SK-N-SH treated with all-trans-retinoic acid at 6 μM for 48 hours (cell line): ENCODE results near the gene NME7.

ENCODE experiments used
- ATAC-seq: fragments of 200-7000 bp; cut with Tn5 transposase; 3 replicates; pipeline ENCODE4 v1.9.1; 2020; ENCODE audit warnings: mild to moderate bottlenecking, moderate library complexity
- ARNTL ChIP-seq: fragments of 450-650 bp; formaldehyde crosslinking; IDR thresholded peaks from 2 replicates; pipeline ENCODE4 v1.5.0; 2020; ENCODE audit warnings: low read depth, mild to moderate bottlenecking, moderate library complexity, borderline replicate concordance
- BACH2 ChIP-seq: fragments of 250-450 bp; sonication (Bioruptor Pico); IDR thresholded peaks from 2 replicates; pipeline ENCODE4 v1.9.0; 2021; ENCODE audit warnings: mild to moderate bottlenecking, borderline replicate concordance
- ESRRG ChIP-seq: fragments of 250-450 bp; sonication (Bioruptor Pico); IDR thresholded peaks from 2 replicates; pipeline ENCODE4 v1.6.1; 2021; ENCODE audit warnings: mild to moderate bottlenecking
- GLIS3 ChIP-seq: fragments of 250-450 bp; sonication (Bioruptor Pico); IDR thresholded peaks from 2 replicates; pipeline ENCODE4 v1.5.0; 2020; ENCODE audit warnings: mild to moderate bottlenecking, moderate library complexity
- ISL1 ChIP-seq: fragments of 250-450 bp; sonication (Bioruptor Pico); IDR thresholded peaks from 2 replicates; pipeline ENCODE4 v2.1.2; 2022; ENCODE audit warnings: mild to moderate bottlenecking, moderate library complexity
- OSR1 ChIP-seq: fragments of 250-450 bp; sonication (Bioruptor Pico); IDR thresholded peaks from 2 replicates; pipeline ENCODE4 v1.8.0; 2022; ENCODE audit warnings: moderate library complexity, mild to moderate bottlenecking, inconsistent platforms
- PPARA ChIP-seq: fragments of 250-450 bp; sonication (Bioruptor Pico); IDR thresholded peaks from 2 replicates; pipeline ENCODE4 v1.5.0; 2020; ENCODE audit warnings: mild to moderate bottlenecking, borderline replicate concordance
- RARB ChIP-seq: fragments of 250-450 bp; sonication (Bioruptor Pico); IDR thresholded peaks from 2 replicates; pipeline ENCODE4 v1.8.0; 2021; ENCODE audit warnings: mild to moderate bottlenecking, moderate library complexity
- SNAI2 ChIP-seq: fragments of 250-450 bp; sonication (Bioruptor Pico); IDR thresholded peaks from 2 replicates; pipeline ENCODE4 v1.5.0; 2020; ENCODE audit warnings: mild to moderate bottlenecking, moderate library complexity
- TCF4 ChIP-seq: fragments of 250-450 bp; sonication (Bioruptor Pico); IDR thresholded peaks from 2 replicates; pipeline ENCODE4 v1.8.0; 2021; ENCODE audit warnings: mild to moderate bottlenecking, moderate library complexity, borderline replicate concordance
- TOX ChIP-seq: fragments of 250-450 bp; sonication (Bioruptor Pico); IDR thresholded peaks from 2 replicates; pipeline ENCODE4 v1.8.0; 2021; ENCODE audit warnings: mild to moderate bottlenecking, moderate library complexity, borderline replicate concordance
- ZFP3 ChIP-seq: fragments of 250-450 bp; sonication (Bioruptor Pico); IDR thresholded peaks from 2 replicates; pipeline ENCODE4 v1.5.0; 2020; ENCODE audit warnings: mild to moderate bottlenecking, moderate library complexity
- ZFP30 ChIP-seq: fragments of 450-650 bp; formaldehyde crosslinking; IDR thresholded peaks from 2 replicates; pipeline ENCODE4 v1.5.0; 2022; ENCODE audit warnings: mild to moderate bottlenecking, moderate library complexity
- ZNF565 ChIP-seq: fragments of 450-650 bp; formaldehyde crosslinking; conservative IDR thresholded peaks from 2 replicates; pipeline ENCODE4 v1.5.0; 2020; ENCODE audit warnings: low read depth, mild to moderate bottlenecking, moderate library complexity
- ZNF70 ChIP-seq: fragments of 450-650 bp; formaldehyde crosslinking; IDR thresholded peaks from 2 replicates; pipeline ENCODE4 v1.5.0; 2020; ENCODE audit warnings: mild to moderate bottlenecking, moderate library complexity
- ZNF8 ChIP-seq: fragments of 450-650 bp; formaldehyde crosslinking; IDR thresholded peaks from 2 replicates; pipeline ENCODE4 v1.5.0; 2020; ENCODE audit warnings: mild to moderate bottlenecking, moderate library complexity
- TF ChIP-seq, protein P1 (sequence below): fragments of 250-450 bp; sonication (Bioruptor Pico); IDR thresholded peaks from 2 replicates; pipeline ENCODE4 v1.5.1; 2020; ENCODE audit warnings: low read depth, mild to moderate bottlenecking, moderate library complexity
- TF ChIP-seq, protein P2 (sequence below): fragments of 250-450 bp; sonication (Bioruptor Pico); IDR thresholded peaks from 2 replicates; pipeline ENCODE4 v1.8.0; 2021; ENCODE audit warnings: low read depth, mild to moderate bottlenecking, moderate library complexity, borderline replicate concordance
- TF ChIP-seq, protein P3 (sequence below): fragments of 250-450 bp; sonication (Bioruptor Pico); IDR thresholded peaks from 2 replicates; pipeline ENCODE4 v1.5.1; 2021; ENCODE audit warnings: mild to moderate bottlenecking, moderate library complexity
- TF ChIP-seq, protein P4 (sequence below): fragments of 250-450 bp; sonication (Bioruptor Pico); IDR thresholded peaks from 2 replicates; pipeline ENCODE4 v1.5.0; 2020; ENCODE audit warnings: mild to moderate bottlenecking, moderate library complexity

The NME7 gene

DNA sequence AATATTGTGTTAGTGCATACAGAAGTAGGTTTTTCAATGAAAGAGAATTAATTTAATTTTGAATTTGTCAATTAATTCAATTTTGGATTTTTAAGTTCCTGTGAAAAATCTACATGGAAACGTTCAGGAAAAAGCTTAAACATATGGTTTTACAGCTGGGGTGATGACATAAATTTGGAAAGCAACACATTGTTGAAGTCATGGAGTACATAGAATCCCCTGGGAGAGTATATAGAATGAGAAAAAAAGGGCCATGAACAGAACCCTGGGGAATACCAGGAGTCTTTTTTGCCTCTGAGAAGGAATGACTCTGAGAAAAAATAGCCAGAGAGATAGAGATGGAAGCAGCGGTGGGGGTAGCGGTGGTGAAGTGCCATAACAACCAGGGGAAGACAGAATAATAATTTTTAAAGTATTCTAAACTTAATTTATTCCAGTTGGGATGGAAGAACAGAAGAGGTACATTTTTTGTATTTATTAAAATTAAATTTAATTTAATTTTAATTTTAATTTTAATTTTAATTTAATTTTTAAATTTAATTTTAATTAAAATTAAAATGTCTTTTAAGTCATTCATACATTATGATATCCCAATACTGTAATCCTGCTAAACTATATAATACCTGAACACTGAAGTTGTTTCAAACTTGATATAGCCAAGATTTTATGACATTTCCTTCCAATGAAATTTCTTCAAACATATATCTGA, 48.9 kb downstream of the NME7 start:
- no peak for ATAC-seq
- TF ChIP-seq SNAI2 (CRISPR knock-in tag) = no peak
- no peak for TF ChIP-seq RARB (CRISPR knock-in tag)
- no peak for TF ChIP-seq ZNF70 (CRISPR knock-in tag)
- no peak for TF ChIP-seq ZFP3
- TF ChIP-seq ARNTL (CRISPR knock-in tag) = no peak
- TF ChIP-seq, protein P1, sequence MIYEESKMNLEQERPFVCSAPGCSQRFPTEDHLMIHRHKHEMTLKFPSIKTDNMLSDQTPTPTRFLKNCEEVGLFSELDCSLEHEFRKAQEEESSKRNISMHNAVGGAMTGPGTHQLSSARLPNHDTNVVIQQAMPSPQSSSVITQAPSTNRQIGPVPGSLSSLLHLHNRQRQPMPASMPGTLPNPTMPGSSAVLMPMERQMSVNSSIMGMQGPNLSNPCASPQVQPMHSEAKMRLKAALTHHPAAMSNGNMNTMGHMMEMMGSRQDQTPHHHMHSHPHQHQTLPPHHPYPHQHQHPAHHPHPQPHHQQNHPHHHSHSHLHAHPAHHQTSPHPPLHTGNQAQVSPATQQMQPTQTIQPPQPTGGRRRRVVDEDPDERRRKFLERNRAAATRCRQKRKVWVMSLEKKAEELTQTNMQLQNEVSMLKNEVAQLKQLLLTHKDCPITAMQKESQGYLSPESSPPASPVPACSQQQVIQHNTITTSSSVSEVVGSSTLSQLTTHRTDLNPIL (CRISPR knock-in tag) = no peak
- TF ChIP-seq BACH2 (CRISPR knock-in tag) = no peak
- TF ChIP-seq, protein P2, sequence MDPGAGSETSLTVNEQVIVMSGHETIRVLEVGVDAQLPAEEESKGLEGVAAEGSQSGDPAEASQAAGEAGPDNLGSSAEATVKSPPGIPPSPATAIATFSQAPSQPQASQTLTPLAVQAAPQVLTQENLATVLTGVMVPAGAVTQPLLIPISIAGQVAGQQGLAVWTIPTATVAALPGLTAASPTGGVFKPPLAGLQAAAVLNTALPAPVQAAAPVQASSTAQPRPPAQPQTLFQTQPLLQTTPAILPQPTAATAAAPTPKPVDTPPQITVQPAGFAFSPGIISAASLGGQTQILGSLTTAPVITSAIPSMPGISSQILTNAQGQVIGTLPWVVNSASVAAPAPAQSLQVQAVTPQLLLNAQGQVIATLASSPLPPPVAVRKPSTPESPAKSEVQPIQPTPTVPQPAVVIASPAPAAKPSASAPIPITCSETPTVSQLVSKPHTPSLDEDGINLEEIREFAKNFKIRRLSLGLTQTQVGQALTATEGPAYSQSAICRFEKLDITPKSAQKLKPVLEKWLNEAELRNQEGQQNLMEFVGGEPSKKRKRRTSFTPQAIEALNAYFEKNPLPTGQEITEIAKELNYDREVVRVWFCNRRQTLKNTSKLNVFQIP (CRISPR knock-in tag) = no peak
- no peak for TF ChIP-seq ISL1 (CRISPR knock-in tag)
- TF ChIP-seq TCF4 (CRISPR knock-in tag) = no peak
- no peak for TF ChIP-seq TOX (CRISPR knock-in tag)
- no peak for TF ChIP-seq PPARA (CRISPR knock-in tag)
- TF ChIP-seq, protein P3, sequence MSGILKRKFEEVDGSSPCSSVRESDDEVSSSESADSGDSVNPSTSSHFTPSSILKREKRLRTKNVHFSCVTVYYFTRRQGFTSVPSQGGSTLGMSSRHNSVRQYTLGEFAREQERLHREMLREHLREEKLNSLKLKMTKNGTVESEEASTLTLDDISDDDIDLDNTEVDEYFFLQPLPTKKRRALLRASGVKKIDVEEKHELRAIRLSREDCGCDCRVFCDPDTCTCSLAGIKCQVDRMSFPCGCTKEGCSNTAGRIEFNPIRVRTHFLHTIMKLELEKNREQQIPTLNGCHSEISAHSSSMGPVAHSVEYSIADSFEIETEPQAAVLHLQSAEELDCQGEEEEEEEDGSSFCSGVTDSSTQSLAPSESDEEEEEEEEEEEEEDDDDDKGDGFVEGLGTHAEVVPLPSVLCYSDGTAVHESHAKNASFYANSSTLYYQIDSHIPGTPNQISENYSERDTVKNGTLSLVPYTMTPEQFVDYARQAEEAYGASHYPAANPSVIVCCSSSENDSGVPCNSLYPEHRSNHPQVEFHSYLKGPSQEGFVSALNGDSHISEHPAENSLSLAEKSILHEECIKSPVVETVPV (CRISPR knock-in tag) = no peak
- TF ChIP-seq ZNF565 (CRISPR knock-in tag) = no peak
- TF ChIP-seq, protein P4, sequence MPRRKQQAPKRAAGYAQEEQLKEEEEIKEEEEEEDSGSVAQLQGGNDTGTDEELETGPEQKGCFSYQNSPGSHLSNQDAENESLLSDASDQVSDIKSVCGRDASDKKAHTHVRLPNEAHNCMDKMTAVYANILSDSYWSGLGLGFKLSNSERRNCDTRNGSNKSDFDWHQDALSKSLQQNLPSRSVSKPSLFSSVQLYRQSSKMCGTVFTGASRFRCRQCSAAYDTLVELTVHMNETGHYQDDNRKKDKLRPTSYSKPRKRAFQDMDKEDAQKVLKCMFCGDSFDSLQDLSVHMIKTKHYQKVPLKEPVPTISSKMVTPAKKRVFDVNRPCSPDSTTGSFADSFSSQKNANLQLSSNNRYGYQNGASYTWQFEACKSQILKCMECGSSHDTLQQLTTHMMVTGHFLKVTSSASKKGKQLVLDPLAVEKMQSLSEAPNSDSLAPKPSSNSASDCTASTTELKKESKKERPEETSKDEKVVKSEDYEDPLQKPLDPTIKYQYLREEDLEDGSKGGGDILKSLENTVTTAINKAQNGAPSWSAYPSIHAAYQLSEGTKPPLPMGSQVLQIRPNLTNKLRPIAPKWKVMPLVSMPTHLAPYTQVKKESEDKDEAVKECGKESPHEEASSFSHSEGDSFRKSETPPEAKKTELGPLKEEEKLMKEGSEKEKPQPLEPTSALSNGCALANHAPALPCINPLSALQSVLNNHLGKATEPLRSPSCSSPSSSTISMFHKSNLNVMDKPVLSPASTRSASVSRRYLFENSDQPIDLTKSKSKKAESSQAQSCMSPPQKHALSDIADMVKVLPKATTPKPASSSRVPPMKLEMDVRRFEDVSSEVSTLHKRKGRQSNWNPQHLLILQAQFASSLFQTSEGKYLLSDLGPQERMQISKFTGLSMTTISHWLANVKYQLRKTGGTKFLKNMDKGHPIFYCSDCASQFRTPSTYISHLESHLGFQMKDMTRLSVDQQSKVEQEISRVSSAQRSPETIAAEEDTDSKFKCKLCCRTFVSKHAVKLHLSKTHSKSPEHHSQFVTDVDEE (CRISPR knock-in tag) = no peak
- no peak for TF ChIP-seq ESRRG (CRISPR knock-in tag)
- TF ChIP-seq GLIS3 = no peak
- no peak for TF ChIP-seq ZNF8 (CRISPR knock-in tag)

DNA sequence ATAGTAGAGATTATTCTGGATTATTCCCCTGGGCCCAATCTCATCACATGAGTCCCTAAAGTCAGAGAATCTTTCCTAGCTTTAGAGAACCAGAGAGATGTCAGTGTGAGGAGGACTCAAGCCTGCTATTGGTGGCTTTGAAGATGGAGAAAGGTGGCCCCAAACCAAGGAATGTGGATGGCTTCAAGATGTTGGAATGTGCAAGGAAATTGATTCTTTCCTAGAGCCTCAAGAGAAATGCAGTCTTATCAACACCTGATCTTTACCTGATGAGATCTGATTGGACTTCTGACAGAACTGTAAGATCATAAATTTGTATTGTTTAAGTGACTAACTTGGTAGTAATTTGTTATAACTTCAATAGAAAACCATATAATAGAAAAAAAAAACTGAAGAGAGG, 51.0 kb downstream of the NME7 start:
- no peak for ATAC-seq

More for the DNA sequence above, 51.0 kb downstream of the NME7 start:
- no peak for TF ChIP-seq ZFP30 (CRISPR knock-in tag)
- no peak for TF ChIP-seq ARNTL (CRISPR knock-in tag)
- TF ChIP-seq, protein P4 (CRISPR knock-in tag) = no peak
- no peak for TF ChIP-seq SNAI2 (CRISPR knock-in tag)
- TF ChIP-seq OSR1 (CRISPR knock-in tag) = no peak
- TF ChIP-seq, protein P1 (CRISPR knock-in tag) = no peak
- no peak for TF ChIP-seq ZNF565 (CRISPR knock-in tag)
- no peak for TF ChIP-seq ESRRG (CRISPR knock-in tag)
- no peak for TF ChIP-seq ZNF8 (CRISPR knock-in tag)
